ENCODE measurements around the gene MMADHC.
"Not testable (repeated sequence)": the region's sequence is repeated elsewhere in the genome, so short reads cannot be mapped to it uniquely, and the experiment has no call there.

Gene MMADHC

DNA sequence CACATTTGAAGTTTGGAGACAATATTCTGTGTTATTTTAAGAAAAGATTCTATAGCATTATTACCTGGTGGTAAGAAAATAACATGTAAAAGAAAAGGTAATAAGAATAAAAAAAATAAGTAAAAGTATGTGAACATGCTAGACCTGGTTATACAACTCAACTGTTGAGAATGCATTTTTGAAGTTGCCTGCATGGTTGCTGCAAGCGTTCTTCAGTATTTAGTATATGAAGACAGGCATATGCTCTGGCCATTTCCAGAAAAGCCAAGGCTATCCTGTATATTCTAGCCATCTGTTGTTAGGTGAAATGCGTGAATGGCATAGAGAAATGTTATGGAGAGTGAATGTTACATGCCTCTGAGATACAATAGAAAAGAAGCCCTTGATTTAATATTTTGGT is 6.8 kb upstream of the MMADHC start:
- no peak for DNase-seq

DNA sequence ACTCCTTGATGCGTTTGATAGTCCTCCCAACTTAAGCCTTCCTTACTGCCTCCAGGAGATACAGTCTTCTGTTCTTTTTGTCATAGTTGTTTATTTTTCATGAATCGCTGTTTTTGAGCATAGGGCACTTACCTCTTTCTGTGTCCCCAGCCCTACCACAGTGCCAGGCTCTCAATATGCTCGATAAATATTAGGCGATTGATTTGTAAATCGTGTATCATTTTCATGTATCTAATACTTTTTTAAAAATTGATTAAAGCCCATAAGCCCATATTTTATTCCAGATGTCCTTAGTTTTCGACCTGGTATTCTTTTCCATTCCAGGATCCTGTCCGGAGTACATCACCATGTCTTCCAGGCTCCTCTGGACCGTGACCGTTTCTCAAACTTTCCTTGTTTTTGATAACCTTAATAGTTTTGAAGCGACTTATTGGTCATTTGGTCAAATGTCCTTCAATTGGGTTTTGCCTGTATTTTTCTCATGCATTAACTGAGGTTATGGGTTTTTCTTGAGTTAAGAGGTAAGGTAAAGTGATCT is 444 bp upstream of the MMADHC start:
- no peak for DNase-seq

DNA sequence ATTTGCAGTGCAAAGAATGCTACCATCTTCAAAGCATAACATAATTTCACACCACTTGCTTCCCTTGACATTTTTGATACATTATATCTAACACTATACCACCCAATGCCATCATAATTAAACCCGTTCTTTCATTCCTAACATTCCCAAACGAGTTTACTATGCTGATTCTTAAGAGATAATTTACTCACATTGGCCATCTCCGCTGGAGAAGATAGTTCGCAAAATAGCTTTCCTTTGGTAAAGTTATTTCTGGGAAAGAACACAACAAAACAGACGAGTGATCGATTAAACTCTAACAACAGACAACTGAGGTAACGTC is 716 bp downstream of the MMADHC start:
- DNase-seq = no peak

DNA sequence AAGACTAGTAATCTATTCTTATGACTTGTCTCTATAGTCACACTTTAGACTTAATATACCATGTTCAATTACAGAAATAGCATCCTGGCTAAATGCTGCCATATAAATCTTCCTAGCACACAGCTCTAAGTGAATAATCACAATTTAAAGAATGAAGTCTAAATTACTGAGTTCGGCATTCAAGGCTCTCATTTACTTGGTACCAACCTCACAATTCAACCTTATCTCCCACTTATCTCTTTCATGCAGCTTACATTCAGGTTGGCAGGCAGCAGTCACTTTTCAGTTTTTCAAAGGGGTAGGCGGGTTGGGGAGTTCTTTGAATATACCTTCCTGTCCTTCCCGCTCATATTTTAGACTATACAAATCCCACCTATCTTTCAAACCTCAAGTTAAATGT is 1.5 kb downstream of the MMADHC start:
- no peak for DNase-seq

DNA sequence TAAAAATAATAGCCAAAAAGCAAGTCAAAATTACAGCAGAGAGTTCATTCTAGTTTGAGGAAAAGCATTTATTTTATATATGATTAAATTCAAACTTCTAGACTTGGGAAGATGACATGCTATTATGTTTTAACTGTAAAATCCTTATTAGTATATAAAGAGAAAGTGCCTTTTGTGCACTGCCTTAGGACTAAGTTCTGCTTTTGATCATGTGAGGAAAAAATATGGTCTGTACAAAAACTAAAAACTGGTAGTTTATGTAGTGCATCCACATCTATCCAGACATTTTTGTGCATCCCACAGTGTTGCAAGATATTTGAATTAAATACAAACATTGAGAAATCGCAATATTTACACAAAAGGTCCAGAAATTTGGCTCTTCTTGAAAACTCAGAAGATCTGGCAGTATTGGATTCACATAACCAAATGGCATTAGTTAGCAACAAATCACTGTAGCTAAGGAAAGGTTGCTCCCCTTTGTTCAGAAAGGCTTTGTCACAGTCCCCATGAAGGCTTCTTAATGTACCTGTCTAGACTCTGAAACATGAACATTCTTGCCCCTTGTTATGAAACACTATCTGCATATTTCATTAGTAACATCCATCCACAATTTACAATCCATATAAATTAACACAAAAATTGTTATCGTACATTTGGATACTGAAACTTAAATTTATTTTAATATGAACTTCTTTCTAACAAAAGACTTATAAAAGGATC is 2.2 kb downstream of the MMADHC start:
- DNase-seq = no peak

DNA sequence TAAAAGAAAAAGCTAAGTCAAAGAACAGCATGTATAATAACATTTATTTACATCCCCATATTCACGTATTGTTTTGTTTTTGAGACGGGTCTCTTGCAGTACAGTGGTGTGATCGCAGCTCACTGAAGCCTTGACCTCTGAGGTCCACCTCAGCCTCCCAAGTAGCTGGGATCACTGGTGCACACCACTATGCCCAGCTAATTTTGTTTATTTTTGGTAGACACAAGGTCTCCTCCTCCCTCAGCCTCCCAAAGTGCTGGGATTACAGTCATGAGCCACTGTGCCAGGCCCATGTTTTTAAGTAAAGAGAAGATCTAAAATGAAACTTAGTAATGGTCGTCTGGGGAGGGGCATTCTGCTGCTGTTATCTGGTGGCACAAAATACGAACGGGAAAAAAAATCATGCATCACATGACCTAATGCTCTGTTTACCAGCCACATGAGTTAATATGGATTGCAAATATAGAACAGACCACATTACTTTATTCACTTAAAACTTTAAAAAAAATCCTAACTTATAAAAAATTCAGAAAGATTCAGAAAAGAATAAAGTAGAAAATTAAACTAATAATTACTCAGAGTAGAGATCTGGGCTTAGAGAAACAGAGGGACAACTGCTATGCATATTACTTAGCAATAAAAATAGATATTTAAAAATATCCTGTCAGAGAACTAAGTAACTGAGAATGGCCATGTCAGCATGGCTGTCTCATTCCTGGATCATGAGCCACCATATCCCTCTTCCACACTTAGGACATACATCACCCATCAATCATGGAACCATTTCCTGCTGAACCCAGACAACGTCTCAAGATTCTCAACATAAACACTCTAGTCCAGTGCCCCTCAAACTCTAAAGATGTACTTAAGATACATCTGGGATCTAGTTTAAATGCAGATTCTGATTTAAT is 7.3 kb downstream of the MMADHC start:
- DNase-seq = no peak

DNA sequence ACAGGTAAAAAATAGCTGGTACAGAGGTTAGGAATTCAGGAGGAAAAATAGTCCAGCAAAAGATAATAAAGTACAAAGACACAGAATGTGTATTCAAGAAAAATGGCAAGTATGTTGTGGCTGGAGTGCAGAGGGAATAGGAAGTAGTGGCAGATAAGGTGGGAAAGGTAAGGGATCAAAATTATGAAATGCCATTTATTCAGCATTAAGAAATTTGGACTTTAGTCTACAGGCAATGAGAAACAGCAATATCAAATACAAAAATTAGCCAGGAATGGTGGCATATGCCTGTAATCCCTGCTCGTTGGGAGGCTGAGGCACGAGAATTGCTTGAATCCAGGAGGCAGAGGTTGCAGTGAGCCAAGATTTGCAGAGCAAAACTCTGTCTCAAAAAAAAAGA is 10.3 kb downstream of the MMADHC start:
- DNase-seq = no peak

DNA sequence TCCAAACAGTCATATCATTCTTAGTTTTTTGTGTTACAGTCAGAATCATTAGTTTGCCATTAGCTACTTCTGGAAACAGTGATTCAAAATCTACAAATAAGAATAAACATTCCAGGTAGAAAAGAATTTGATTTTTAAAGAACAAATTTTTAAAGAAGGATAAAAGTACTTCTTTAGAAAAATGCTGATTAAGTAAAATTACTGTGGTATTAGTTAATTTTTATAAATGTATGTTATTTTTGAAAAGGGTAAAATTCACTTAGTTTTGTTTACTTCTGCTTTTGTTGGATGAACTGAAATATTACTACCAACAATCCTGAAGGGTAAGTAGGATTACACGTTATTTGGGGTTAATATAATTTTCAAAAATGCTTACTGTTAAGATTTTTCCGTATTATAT is 11.8 kb downstream of the MMADHC start:
- DNase-seq = no peak

DNA sequence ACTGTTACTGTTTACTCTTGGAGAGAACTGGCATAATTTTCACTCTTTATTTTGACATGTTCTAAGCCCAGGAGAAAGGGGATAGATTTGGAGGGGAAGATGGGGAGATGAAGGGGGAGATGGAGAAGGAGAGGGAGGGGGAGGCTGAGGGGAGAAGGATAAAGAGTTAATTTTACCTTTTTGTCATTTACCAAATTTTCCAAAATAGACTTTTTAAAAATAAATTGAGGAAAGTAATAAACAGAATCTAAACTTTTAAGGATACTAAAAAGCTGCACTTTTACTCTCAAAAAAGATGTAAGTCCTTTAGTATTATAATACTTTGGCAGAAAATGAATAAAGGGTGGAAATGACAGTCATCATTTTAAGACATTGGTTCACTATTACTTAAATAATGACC is 12.3 kb downstream of the MMADHC start:
- no peak for DNase-seq

DNA sequence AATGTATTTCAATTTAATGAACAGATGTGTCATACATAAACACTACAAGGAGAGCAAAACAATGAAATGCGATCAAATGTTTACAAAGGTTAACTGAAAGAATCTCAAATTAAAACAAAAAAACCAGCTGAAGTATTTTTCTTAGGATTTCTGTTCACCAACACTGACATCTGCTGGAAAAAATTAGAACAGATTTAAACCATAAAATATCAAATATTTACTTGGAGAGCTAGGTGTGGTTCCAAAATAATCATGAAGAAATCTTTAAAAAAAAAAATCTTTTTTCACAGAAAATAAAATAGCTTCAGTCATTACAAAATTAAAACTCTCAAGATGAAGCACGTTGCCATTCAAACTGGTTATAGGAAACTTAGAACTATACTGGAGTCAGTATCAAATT is 13.8 kb downstream of the MMADHC start:
- DNase-seq = no peak

DNA sequence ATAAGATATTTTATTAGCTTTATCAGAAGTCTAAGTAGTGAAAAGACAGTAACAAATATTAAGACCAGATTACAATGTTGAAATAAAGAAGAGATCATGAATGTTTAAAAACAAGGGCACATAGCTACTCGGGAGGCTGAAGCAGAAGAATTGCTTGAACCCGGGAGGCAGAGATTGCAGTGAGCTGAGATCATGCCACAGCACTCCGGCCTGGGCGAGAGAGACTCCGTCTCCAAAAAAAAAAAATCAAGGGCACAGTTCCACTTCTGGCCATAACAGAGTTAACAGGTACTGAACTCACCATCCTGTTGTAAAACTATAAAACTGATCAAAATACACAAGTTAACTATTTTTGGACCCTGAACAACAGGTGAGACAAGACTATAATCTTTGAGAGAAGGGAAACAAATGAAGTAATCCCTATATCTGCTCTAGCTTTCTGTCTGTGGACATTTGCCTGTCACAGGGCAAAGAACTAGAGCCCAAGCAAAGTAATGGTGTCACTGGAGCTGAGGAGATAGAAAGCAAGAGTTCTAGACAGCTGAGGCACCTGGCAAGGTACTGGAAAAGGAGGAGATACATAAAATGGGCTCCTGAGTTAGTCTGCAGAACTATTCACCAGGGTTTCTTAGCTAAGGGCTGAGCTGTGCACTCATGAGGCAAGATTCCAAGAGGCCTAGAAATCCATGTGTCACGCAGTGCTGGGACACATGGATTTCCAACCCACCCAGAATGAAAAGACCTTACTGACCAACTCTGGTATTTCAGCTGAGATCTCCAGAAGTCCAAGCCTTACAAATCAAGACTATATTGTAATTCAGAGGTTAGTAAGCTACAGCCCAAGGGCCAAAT is 15.2 kb downstream of the MMADHC start:
- no peak for DNase-seq

DNA sequence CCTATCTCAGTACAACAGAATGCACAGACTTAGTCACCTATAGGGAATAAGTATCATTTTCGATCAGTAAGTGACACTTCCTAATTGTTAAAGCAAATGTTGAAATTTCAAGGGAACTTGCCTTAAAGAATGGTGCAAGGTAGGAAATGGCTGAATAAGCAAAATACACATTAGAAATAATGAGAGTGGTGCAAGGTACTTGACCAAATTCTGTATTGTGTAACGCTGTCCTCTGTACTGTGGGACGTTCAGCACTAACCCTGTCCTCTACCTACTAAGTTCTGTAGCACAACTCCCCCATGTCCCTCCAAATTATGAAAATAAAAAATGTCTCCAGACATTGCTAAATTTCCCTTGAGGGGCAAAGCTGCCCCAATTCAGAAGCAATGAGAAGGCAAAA is 19.4 kb downstream of the MMADHC start:
- no peak for DNase-seq

DNA sequence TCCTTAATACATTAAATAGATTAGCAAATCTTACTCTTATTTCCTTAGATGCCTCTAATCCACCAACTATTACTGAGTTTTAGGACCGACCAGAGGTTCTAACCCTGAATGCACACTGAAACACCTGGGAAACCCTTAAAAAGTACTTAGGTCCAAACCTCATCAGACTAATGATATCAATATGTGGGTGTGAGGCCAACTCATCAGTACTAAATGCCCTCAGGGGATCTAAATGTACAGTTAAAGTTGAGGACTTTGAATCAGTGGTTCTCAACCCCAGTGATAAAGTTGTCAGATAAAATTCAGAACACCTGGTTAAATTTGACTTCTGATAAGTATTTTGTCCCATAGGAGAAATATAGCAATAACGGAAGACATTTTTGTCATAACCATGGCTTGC is 20.9 kb downstream of the MMADHC start:
- DNase-seq = no peak

DNA sequence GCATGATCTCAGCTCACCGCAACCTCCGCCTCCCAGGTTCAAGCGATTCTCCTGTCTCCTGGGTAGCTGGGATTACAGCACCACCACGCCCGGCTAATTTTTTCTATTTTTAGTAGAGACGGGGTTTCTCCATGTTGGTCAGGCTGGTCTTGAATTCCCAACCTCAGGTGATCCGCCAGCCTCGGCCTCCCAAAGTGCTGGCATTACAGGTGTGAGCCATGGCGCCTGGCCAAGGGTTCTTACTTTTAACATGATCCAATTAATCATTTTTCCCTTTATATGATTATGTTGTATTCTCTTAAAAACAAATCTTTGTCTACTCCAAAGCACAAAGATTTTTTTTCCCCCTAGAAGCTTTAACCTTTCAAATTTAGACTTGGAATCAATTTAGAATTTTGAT is 21.9 kb downstream of the MMADHC start:
- not testable (repeated sequence) for DNase-seq

DNA sequence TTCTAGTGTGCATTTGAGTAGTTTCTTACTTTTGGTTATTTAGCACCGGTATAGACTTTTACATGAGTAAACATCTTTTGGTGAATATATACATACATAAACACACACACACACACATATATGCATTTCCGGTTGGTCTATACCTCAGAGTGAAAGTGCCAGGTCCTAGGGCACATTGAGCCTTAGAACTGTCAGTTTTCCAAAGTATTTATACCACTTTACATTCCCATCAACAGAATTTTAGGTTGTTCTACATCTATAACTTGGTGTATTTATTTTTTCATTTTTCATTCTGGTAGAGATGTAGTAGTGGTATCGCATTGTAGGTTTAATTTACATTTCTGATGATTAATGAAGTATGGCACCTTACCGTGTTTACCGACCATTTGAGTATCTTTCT is 22.6 kb downstream of the MMADHC start:
- no peak for DNase-seq

DNA sequence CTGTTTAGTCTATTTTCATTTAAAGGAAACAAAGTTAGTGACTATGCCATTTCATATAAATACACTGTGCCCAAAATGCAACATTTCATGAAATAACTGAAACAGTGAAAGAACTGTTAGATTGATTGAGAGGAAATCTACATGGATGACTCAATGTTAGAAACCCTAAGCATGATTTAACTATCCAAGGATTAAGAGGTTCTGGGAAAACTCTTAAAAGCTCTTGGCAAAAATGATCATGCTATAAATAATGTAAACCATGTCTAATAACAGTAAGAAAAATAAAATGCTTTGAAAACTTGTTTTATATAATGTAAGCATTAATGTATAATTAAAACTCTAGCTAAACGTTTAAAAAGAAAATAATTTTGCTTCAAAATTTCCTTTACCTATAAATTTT is 23.5 kb downstream of the MMADHC start:
- no peak for DNase-seq

DNA sequence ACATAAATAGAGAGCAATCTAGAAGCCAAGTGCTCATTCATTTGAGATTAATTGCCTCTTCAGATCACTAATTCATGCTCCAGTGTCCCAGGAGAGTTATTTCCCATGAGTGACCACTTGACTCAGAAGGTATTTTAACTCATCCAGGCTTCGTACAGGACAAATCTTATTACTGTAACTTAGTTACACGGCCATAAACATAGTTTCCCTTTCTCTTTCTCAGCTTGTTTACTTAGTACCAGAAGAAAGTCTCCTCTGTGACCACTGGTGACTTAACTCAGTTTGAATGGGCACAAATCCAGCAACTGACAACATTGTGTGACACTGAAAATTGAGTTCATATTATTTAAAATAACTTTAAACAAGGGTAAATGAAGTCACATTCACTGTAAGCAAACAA is 25.3 kb downstream of the MMADHC start:
- no peak for DNase-seq

DNA sequence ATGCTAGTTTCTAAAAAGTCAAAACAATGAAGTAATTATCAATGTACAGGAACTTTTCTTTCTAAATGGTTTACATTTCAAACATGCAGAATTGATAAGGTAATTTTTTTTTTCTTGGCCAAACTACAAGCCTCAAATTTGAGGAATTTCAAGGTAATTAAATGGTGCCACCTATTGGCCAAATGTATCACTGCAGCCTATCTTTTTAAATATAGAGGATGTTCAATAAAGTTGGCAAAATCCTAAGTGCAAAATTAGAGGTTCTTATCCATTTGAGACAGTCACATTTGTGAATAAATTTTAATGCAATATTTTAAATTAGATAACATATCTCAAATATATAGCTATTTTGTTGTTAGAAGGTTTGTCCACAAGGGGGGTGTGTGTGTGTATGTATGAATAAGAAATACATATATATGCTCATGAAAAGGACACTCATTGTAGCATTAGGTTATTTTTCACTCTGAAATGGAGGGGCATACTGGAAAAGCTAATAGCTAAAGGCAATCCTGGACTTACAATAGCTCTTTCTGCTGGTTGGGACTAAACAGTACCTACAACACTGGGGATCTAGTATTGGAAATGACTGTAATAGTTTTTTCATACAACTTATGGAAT is 26.2 kb downstream of the MMADHC start:
- DNase-seq = no peak

DNA sequence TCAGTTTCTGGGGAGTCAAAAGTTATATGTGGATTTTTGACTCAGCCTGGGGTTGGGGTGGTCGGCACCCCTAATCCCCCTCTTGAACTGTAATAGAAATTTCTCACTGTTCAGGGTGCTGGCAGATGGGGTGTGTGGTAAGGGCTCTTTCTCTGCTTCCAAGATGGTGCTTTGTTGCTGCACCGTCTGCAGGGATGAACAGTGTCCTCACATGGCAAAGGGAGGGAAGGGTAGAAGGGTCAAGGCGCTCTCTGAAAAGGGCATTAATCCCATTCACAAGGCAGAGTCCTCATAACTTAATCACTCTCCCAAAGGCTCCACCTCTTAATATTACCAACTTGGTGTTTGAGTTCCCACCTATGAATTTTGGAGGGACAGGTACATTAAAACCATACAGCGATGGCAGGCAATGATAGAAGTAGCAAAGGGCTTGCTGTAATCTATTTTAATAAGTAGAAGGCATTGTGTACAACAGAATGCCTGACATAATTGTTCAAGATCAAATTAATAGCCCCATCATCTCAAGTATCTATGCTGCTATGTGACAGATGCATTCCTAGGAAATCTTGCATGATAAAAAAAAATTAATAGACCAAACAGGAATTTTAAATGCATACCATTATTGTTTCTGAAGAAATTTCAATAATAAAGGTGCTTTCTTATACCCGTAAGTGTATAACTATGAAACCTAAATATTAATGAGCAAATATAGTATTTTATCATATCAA is 28.1 kb downstream of the MMADHC start:
- DNase-seq = no peak

DNA sequence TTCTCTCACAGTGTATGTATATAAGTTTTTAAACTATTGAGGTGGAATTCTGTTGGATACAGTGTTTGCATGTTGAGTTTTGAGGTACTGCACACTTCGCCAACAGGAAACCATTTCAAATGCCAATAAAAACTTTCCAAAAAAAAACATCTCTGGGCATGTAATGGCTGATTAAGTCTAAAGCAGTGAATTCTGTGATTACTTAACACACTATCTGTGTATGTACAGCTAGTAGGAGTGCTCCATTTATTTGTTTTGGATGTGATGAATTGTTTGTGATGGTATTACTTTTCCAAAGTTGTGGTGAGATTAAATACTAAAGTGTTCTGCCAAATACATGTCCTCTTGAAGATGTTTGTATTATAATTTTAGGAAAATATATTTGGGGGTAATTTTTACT is 31.1 kb downstream of the MMADHC start:
- DNase-seq = no peak

DNA sequence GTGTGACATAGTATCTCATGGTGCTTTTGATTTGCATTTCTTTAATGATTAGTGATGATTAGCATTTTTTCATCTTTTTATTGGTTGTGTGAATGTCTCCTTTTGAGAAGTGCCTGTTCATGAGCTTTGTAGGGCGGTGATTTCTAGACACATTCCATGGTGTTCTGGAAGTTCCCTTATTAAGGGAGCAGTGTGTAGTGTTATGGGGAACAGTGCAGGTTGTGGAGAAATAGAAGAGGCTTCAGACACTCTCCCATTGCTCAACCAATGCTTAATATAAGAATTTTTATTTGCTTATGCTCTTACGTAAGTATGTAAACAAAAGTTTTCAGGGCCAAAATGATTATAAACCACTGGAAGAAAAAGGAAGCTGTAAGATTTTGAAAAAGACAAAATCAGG is 34.7 kb downstream of the MMADHC start:
- DNase-seq = no peak

DNA sequence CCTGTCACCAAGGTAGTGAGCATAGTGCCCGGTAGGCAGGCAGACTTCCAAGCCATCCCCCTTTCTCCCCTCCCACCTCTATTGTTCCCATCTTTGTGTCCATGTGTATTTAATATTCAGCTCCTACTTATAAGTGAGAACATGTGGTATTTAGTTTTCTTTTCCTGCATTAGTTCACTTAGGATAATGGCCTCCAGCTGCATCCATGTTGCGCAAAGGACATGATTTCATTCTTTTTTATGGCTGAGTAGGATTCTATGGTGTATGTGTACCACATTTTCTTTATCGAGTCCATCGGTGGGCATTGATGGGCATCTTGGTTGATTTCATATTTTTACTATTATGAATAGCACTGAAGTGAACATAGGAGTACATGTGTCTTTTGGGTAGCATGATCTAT is 35.3 kb downstream of the MMADHC start:
- DNase-seq = no peak

Data from stimulated activated CD4-positive, alpha-beta T cell treated with anti-CD3 and anti-CD28 coated beads, Interleukin-4, amount 100 ng/mL, for 4 hours (primary cell).